Smooth muscle cell (in vitro differentiated cells): ENCODE data around the gene ERG. TPM values are rescaled to one million over a fixed set of nuclear protein-coding genes. Genes with fewer than 3 reads are reported as not detected.

ENCODE experiments used
- DNase-seq: peaks from one replicate; lab custom pipeline; 2025; ENCODE audit not compliant: unreplicated experiment; lab: John Stamatoyannopoulos, UW
- H2AFZ ChIP-seq: fragments of 200-600 bp; sonication (generic); 2 replicates; pipeline ENCODE4 v1.6.0; 2016; ENCODE audit warnings: antibody characterized with exemption, low read depth, mild to moderate bottlenecking
- H3F3A ChIP-seq: fragments of 200-600 bp; sonication (generic); 2 replicates; pipeline ENCODE4 v1.6.0; 2017; ENCODE audit warnings: antibody characterized with exemption, low read depth
- H3K27ac ChIP-seq: fragments of 200-600 bp; sonication (generic); 2 replicates; pipeline ENCODE4 v1.5.1; 2016; ENCODE audit warnings: low read depth, mild to moderate bottlenecking
- H3K27me3 ChIP-seq: fragments of 200-600 bp; sonication (generic); 2 replicates; pipeline ENCODE4 v1.6.1; 2016; ENCODE audit warnings: low read depth, mild to moderate bottlenecking
- H3K36me3 ChIP-seq: fragments of 200-600 bp; sonication (generic); 2 replicates; pipeline ENCODE4 v1.5.1; 2016; ENCODE audit warnings: low read depth
- H3K4me1 ChIP-seq: fragments of 200-600 bp; sonication (generic); 2 replicates; pipeline ENCODE4 v1.5.1; 2016; ENCODE audit warnings: low read depth
- H3K4me2 ChIP-seq: fragments of 200-600 bp; sonication (generic); 2 replicates; pipeline ENCODE4 v1.6.0; 2016; ENCODE audit warnings: mild to moderate bottlenecking
- H3K4me3 ChIP-seq: fragments of 200-600 bp; sonication (generic); 2 replicates; pipeline ENCODE4 v1.5.1; 2016; ENCODE audit warnings: mild to moderate bottlenecking
- H3K79me2 ChIP-seq: fragments of 200-600 bp; sonication (generic); 2 replicates; pipeline ENCODE4 v1.6.0; 2016; ENCODE audit warnings: low read depth, mild to moderate bottlenecking
- H3K9ac ChIP-seq: fragments of 200-600 bp; sonication (generic); 2 replicates; pipeline ENCODE4 v1.6.0; 2016; ENCODE audit warnings: low read depth
- H3K9me3 ChIP-seq: fragments of 200-600 bp; sonication (generic); replicated peaks from 2 replicates; pipeline ENCODE4 v1.5.1; 2016; ENCODE audit warnings: low read depth
- H4K20me1 ChIP-seq: fragments of 200-600 bp; sonication (generic); 2 replicates; pipeline ENCODE4 v1.6.0; 2016; ENCODE audit warnings: low read depth
- WGBS: methylation state at CpG from one replicate; pipeline ENCODE4 v1.1.7; 2016; ENCODE audit warnings: low lambda C conversion rate; 5-methylcytosine and 5-hydroxymethylcytosine counted together
- polyA plus RNA-seq: library from polyadenylated mRNA; unstranded; fragments of >200 nt; fragmentation: Nextera tagmentation; extraction: Ambion mirVana; gene quantifications from 2 replicates; pipeline ENCODE4 v1.2.1, GENCODE V29; 2016
- total RNA-seq: library from RNA; depleted of rRNA; stranded (reverse); fragments of >200 nt; gene quantifications from 2 replicates; pipeline ENCODE4 v1.2.3, GENCODE V29; 2014
- TF ChIP-seq, protein P1 (sequence below): fragments of 200-600 bp; sonication (generic); IDR thresholded peaks from 2 replicates; pipeline ENCODE4 v1.5.1; 2017; ENCODE audit warnings: borderline replicate concordance, mild to moderate bottlenecking, antibody characterized with exemption; ENCODE audit not compliant: insufficient read depth, poor library complexity, severe bottlenecking

Gene ERG
- total and polyA plus RNA-seq, 2 experiments from 2014 or later, result 11.0 to 14.4 TPM

- Histone ChIP-seq H4K20me1 (no peaks in the 10 kb centered on the region), H3K27me3 (no peaks in the 10 kb centered on the region), H2AFZ (no peak overlapping the region), H3F3A (no peaks in the 10 kb centered on the region), H3K9me3 (no peaks in the 10 kb centered on the region), H3K4me3 (no peak overlapping the region), H3K36me3 (no peaks in the 10 kb centered on the region), H3K9ac (no peak overlapping the region), H3K4me1 (no peaks in the 10 kb centered on the region), H3K27ac (no peak overlapping the region), H3K79me2 (no peaks in the 10 kb centered on the region), H3K4me2 (no peak overlapping the region)
- 68% methylated on average over 1 of the region's 1 CpG for WGBS
- no peak for DNase-seq
- TF ChIP-seq, protein P1, sequence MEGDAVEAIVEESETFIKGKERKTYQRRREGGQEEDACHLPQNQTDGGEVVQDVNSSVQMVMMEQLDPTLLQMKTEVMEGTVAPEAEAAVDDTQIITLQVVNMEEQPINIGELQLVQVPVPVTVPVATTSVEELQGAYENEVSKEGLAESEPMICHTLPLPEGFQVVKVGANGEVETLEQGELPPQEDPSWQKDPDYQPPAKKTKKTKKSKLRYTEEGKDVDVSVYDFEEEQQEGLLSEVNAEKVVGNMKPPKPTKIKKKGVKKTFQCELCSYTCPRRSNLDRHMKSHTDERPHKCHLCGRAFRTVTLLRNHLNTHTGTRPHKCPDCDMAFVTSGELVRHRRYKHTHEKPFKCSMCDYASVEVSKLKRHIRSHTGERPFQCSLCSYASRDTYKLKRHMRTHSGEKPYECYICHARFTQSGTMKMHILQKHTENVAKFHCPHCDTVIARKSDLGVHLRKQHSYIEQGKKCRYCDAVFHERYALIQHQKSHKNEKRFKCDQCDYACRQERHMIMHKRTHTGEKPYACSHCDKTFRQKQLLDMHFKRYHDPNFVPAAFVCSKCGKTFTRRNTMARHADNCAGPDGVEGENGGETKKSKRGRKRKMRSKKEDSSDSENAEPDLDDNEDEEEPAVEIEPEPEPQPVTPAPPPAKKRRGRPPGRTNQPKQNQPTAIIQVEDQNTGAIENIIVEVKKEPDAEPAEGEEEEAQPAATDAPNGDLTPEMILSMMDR, result no peak
These were observed 134.6 kb downstream of the ERG start for GRCh38 chr21:38363693-38364092.

- H3K4me2 ChIP-seq, result no peak overlapping the region
- no peaks in the 10 kb centered on the region for H3K36me3 ChIP-seq
- H4K20me1 ChIP-seq, result no peaks in the 10 kb centered on the region
- no peak overlapping the region for H3K9ac ChIP-seq
- no peak for DNase-seq
- no peaks in the 10 kb centered on the region for H3K4me1 ChIP-seq
- no peak overlapping the region for H3K4me3 ChIP-seq
- TF ChIP-seq, protein P1, result no peak
- no peak overlapping the region for H3K27ac ChIP-seq
- 92% methylated on average over 1 of the region's 1 CpG for WGBS
- H3K27me3 ChIP-seq, result no peaks in the 10 kb centered on the region
- no peaks in the 10 kb centered on the region for H3F3A ChIP-seq
- H2AFZ ChIP-seq, result no peak overlapping the region
- H3K79me2 ChIP-seq, result no peaks in the 10 kb centered on the region
- H3K9me3 ChIP-seq, result no peaks in the 10 kb centered on the region
These were observed 137.0 kb downstream of the ERG start for GRCh38 chr21:38361324-38361723.

DNA sequence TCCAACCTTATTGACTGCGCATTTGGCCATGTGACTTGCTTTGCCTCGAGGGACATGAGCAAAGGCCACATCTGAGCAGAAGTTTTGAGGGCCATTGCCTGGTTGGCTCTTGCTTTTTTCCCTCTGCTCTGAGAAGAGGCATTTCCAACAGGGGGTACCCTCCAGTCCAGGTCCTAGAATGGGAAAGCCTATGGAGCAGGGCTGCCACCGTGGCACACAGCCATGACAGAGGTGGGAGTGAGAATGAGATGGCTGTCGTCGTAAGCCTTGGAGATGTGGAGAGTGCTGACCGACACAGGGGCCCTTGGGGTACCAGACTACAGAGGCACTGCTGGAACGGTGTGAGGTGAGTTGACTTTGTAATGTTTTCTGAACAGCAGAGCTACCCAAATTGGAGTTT, 138.4 kb downstream of the ERG start:
- Histone ChIP-seq H3F3A (no peaks in the 10 kb centered on the region), H3K27me3 (no peaks in the 10 kb centered on the region), H2AFZ (no peak overlapping the region), H3K4me2 (no peak overlapping the region), H3K36me3 (no peaks in the 10 kb centered on the region), H4K20me1 (no peaks in the 10 kb centered on the region), H3K27ac (no peak overlapping the region), H3K4me3 (no peak overlapping the region), H3K9me3 (no peaks in the 10 kb centered on the region), H3K9ac (no peak overlapping the region), H3K79me2 (no peaks in the 10 kb centered on the region), H3K4me1 (no peaks in the 10 kb centered on the region)
- WGBS, result 92% methylated on average over 7 of the region's 7 CpGs
- DNase-seq, result no peak
- TF ChIP-seq, protein P1, result no peak

GRCh38 chr21:38359090-38359489, 139.2 kb downstream of the ERG start:
- DNase-seq, result no peak
- TF ChIP-seq, protein P1, result no peak

More at GRCh38 chr21:38359090-38359489, 139.2 kb downstream of the ERG start:
- Histone ChIP-seq H3K79me2 (no peaks in the 10 kb centered on the region), H3F3A (no peaks in the 10 kb centered on the region), H4K20me1 (no peaks in the 10 kb centered on the region), H3K27ac (no peak overlapping the region), H3K27me3 (no peaks in the 10 kb centered on the region), H3K9me3 (no peaks in the 10 kb centered on the region), H3K4me2 (no peak overlapping the region), H3K4me3 (no peak overlapping the region), H3K36me3 (no peaks in the 10 kb centered on the region), H3K4me1 (no peaks in the 10 kb centered on the region), H3K9ac (no peak overlapping the region), H2AFZ (no peak overlapping the region)
- WGBS, result 96% methylated on average over 5 of the region's 5 CpGs
